Nucleus accumbens (tissue), 56 donors: Measurements from ENCODE around the gene ZNF497.
"Not testable (repeated sequence)": the region's sequence is repeated elsewhere in the genome, so short reads cannot be mapped to it uniquely, and the experiment has no call there.

Experiments
- DNase-seq, 56 donors: peaks; one replicate each; lab custom pipeline; 2025; lab: John Stamatoyannopoulos, UW

Gene ZNF497

DNA sequence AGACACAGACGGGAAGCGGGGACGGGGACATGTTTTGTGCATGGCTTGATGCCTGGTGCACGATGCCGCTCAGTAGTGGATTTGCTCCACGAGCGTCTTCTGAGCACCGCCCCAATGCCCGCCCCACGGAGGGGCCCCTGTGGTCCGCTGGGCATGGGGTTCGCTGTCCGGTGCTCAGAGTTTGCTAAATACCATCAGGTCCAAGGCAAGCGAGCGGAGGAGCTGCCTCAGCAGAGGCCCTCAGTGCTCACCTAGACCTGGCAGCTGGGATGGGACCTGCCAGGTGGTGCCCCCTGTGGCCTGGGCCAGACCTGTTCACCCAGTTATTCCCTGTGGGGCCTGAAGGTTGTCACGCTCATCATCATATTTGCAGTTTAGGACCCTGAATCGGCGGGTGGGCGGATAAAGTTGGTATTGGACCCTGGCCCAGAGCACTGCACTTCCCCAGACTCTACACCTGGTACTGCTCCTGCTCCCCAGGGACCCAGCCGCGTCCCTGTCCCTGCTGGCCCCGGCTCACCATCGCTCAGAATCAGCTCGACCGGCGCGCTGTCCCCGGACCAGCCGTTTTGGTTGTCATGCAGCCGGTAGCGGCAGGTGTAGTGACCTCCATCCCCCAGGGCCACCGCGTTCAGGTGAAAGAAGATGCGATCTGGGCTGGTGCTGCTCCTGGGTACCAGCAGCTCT lies 11.5 kb downstream of the ZNF497 start:
- DNase-seq = no peak

DNA sequence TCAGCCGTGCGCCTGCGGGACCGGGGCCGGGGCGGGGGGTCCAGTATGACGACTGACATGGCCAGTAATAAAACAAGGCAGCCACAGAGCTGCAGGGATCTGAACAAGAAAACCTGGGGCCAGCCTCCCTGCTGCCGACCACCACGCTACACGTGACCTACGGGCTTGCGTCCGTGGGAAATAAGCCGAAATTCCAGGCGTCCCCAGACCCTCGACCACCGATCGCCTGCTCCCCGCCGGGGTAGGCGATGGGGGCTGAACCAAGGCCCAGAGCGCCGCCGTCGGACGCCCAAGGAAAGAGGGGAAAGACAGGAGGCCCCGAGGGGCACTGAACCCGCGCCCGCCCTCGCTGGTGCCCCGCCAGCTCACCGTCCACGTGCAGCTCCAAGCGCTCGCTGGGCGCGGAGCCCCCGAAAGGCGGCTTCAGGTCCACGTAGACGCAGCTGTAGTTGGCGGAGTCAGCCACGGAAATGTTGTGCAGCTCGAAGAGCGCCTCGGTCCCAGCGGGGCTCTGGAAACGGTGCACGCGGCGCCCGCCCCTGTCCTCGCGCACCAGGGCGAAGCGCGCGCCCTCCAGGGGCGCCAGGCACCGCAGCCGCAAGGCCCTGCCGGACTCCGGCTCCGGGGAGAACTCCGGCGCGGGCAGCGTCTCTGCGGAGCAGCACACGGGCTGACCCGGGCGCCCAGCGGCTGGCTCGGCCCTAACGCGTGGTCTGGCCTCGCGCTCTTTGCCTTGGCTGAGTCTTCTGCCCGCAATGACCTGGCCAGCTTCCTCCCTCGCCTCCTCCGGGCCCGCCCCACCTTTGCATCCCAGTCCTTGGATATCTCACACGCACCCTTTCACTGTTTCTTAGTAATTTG lies 12.3 kb downstream of the ZNF497 start:
- DNase-seq = no peak

DNA sequence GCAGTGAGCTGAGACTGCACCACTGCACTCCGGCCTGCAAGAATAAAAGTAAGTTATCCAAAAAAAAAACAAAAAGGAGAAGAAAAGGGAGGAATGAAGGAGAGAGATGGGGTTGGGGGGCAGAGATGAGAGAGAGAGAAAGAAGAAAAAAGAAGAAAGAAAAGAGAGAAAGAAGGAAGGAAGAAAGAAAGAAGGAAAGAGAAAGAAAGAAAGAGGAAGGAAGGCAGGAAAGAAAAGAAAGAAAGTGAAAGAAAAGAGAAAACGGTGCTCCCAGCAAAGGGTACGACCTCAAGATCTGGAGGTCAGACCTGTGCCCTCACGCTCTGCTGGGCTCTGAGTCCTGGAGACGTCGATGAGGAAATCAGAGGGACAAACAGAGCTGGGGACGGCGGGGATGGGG lies 13.0 kb downstream of the ZNF497 start:
- no peak for DNase-seq

DNA sequence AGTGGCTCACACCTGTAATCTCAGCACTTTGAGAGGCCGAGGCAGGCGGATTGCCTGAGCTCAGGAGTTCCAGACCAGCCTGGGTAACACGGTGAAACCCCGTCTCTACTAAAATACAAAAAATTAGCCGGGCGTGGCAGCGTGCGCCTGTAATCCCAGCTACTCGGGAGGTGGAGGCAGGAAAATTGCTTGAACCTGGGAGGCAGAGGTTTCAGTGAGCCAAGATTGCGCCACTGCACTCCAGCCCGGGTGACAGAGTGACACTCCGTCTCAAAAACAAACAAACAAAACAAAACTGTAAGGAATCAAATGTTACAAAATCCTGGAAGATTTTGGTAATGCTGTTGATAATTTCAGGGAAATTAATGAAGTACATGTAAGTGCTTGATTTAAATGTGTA lies 14.5 kb downstream of the ZNF497 start:
- not testable (repeated sequence) for DNase-seq

DNA sequence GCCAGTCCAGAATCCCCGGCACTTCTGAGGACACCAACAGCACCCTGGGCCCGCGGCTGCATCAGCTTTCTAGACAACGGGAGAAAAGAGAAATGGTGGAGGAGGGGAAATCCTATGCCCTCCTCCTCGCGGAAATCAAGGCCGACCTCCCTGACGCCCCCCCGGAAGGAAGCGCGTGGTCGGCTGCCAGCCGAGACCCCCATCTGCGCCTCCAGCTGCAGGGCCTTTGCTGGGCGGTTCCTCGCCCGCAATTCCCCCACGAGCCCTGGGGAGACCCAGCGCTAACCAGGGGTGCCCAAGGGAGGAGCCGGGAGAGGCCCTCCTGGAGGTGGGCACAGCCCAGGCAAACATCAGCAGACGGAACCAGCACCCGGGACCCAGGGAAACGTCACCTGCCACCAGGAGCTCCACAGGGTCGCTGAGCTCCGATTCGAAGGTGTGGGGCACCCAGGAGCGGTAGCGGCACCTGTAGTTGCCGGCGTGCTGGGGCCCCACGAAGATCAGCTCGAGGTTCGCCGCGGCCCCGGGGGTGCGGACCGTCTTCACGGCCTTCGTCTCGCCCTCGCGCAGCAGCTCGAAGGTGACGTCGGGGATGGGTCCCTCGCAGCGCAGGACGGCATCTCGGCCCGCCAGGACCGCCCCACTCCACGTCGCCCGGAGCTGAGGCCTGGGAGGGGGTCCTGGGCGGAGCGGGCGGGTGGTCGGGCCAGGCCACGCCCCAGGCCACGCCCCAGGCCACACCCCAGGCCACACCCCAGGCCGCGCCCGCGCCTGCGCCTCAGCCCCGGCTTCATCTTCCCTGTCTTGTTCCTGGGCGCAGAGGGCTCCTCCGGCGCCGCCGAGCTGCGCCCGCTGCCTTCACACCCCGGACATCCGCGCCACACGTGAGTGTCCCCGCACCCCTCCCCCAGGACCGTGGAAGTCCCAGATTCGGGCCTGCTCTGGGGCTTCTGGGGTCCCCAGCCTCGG lies 15.3 kb downstream of the ZNF497 start:
- DNase-seq = peak in 54 of 56 donors; percentile 12 to 87 (median 68)

DNA sequence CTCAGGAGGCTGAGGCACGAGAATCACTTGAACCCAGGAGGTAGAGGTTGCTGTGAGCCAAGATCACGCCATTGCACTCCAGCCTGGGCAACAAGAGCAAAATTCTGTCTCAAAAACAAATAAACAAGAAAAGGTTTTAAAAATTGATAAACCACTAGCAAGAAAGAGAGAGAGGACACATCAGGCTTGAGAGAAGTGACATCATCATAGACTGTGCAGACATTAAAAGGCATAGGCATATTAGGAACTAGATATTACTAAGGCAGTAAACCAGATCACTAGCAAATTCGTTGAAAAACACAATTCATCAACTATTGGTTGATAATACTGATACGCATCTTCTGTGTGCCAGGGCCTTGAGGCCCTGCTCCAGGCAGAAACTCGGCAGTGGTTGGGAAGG lies 17.0 kb downstream of the ZNF497 start:
- no peak for DNase-seq

DNA sequence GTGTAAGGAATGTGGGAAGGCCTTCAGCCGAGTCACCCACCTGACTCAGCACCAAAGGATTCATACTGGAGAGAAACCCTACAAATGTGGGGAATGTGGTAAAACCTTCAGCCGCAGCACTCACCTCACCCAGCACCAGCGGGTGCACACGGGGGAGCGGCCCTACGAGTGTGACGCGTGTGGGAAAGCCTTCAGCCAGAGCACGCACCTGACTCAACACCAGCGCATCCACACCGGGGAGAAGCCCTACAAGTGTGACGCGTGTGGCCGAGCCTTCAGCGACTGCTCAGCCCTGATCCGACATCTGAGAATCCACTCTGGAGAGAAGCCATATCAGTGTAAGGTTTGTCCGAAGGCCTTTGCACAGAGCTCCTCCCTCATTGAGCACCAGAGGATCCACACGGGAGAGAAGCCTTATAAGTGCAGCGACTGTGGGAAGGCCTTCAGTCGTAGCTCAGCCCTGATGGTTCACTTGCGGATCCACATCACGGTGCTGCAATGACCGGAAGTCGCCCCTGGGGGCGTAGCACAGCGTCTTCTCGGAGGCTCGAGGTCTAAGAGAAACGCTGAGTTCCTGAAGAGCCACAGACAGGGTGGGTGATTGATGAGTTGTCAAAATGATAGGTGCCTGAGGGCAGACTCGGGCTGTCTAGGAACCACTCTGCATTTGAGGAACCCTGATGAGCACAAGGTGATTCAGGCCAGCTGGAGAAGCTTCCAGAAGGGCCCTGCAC lies 23.6 kb downstream of the ZNF497 start:
- DNase-seq = no peak

DNA sequence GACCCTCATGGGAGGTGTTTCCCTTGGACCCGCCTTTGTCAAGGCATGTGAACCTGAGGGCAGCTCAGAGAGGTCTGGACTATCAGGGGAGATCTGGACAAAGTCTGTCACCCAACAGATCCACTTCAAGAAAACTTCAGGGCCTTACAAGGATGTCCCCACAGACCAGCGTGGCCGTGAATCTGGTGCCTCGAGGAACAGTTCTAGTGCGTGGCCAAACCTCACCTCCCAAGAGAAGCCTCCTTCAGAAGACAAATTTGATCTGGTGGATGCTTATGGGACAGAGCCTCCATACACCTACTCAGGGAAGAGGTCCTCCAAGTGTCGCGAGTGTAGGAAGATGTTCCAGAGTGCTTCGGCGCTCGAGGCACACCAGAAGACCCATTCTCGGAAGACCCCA lies 24.2 kb downstream of the ZNF497 start:
- DNase-seq = no peak

DNA sequence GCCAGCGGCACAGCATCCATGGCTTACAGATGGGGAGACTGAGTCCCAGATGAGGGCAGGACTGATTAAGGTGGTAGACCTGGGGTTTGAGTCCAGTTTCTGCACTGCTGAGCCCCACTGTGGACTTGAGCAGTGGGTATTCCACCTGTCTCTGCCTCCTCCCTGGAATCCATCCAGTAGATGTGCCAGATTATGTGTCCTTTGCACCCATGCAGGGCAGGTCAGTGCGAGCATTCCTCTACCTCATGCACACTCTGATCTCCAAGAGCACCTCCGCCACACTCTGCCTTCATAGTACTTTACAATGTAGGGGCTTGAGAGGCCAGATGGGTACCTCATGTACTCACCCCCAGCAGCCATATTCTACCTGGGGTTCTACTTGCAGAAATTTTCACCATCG lies 25.7 kb downstream of the ZNF497 start:
- DNase-seq = no peak

DNA sequence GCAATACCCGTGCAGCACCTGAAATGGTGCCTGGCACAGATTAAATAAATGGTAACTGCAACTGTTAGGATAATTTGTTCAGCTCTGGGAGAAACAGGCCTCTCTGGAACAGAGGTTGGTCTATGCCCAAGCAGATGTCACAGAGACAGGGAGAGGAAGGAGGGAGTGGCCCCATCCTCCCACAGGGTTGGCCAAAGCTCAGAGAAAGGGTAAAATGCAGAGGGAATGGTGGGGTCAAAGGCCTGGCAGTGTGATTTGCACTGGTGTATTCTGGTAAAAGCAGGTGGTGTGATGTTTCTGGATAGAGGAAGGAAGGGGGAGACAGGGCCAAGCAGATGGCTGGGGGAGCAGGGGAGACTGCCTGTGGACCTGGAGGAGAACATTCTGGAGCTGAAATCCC lies 26.3 kb downstream of the ZNF497 start:
- DNase-seq = no peak

DNA sequence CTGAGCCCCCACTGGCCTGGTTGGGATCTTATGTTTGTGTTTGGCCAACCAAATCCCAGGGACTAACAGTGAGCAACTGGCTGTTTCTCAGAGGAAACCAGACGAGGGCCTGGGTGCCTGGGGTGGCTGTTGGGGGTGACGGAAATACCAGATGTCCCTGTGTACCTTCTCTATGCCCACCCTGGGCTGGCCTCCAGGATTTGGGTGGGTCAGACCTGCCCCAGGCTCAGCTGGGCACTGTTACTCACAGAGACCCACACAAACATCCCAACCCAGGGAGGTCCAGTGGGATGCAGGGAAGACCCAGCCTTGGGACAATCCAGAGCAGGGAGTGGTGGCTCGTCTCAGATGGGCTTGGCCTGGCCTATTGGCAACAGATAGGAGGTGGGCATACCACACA lies 26.9 kb downstream of the ZNF497 start:
- no peak for DNase-seq

DNA sequence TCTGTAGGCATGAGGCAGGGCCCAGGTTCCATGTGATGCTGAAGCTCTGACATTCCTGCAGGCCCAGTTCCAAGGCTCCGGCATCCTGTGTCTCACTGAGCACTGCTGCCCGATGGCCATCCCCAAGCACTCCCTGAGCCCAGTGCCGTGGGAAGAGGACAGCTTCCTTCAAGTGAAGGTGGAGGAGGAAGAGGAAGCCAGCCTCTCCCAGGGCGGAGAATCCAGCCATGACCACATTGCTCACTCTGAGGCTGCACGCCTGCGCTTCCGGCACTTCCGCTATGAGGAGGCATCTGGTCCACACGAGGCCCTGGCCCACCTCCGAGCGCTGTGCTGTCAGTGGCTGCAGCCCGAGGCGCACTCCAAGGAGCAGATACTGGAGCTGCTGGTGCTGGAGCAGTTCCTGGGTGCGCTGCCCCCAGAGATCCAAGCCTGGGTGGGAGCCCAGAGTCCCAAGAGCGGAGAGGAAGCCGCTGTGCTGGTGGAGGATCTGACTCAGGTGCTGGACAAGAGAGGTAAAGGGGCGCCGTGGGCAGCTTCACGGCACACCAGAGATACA lies 27.8 kb downstream of the ZNF497 start:
- no peak for DNase-seq

DNA sequence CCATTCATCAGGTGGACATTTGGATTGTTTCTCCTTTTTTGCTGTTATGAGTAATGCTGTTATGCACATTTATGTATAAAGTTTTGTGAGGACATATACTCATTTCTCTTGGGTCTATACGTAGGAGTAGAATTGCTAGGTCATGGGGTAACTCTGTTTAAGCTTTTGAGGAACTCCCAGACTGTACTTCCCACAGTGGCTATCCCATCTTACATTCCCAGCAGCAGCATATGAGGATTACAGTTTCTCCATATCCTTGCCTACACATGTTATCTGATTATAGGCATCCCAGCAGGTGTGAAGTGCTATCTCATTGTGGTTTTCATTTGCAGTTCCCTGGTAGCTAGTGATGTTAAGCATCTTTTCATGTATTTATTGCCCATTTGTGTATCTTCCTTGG lies 29.9 kb downstream of the ZNF497 start:
- DNase-seq = no peak

DNA sequence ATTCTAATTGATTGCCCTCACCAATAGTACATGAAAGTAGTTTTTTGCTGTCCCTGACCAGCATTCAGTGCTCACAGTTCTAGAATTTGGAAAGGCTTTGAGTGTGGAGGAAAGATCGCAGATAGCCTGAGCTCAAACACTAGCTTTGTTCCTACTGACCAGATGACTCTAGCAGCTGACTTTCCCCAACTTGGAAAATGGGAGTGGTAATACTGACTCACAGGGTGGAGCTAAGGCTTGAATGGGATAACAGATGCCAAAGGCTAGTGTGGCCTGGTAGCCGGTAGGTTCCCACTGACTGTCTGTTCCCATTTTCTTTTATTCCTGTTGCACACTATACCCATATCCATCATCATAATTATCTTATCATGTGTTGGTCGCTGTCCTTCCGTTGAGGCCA lies 32.1 kb downstream of the ZNF497 start:
- peak in 41 of 56 donors; percentile 15 to 82 (median 50) for DNase-seq

DNA sequence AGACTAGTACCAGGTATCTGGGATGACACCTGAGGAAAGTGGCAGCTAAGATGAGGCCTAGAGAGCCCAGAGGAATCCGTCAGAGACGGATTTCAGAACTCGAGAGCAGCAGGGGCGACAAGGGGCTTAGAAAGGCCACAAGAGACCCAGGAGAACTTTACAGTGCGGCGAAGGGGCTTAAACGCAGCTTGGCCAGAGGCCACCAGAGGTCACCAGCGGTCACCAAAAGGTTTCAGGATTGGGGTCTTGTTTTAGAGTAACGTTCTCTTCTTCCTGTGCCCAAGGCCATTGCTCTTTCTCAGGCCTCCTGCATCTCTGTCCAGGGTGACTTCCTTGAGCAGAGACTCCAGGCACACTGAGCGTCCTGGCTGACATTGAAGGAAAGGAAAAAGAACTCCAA lies 33.6 kb downstream of the ZNF497 start:
- no peak for DNase-seq

DNA sequence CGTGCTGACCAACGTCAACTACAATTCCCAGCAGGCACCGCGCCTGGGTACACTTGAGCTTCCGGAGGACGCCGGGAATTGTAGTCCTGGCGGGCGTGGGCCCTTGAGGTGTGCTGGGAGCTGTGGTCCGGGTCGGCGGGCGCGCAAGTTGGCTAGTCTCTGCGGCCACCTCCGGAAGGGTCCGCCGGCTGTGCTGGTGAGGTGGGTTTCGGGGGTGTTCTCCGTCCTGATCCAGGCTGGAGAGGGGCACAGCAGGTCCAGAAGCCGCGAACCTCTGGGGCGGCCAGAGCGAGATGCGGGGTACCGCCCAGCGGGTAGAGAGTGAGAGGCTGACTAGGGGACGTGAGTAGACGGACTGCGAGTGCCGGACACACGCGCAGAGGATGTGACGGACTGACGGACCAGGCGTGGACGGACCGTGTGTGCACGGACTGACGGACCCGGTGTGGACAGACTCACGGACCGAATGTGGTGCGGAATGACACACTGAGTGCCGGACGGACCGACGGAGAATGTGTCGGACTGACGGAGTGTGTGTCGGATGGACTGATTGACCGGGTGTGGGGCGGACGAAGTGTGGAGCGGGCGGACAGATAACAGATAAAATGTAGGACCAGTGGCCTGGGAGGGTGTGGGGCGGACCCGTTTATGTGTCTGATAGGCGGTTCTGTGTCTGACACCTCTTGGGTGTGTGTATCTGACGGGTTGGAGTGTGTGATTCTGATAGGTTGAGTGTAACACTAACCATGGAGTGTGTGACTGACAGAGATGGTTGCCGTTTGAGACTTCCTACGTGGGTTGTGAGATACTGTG lies 35.4 kb downstream of the ZNF497 start, which contains the start of gene ZSCAN22:
ZSCAN22 (plus strand) TSS at position 81 of the 813 bp plus-strand sequence. CDS start 7,809 bp downstream, outside the sequence.
- peak; percentile 65 to 99 (median 96) for DNase-seq

DNA sequence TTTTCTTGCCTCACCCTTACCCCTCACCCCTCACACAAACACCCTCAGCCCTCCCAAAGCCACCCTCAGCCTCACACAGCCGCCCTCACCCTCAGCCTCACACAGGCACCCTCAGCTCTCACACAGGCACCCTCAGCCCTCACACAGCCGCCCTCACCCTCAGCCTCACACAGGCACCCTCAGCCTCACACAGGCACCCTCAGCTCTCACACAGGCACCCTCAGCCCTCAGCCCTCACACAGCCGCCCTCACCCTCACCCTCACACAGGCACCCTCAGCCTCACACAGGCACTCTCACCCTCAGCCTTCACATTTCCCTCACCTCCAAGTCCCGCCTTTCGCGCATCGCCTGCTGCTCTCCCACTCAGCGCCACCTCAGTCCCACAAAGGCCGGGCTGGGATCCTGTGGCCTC lies 36.0 kb downstream of the ZNF497 start:
- DNase-seq = peak in 1 of 56 donors; percentile 57

DNA sequence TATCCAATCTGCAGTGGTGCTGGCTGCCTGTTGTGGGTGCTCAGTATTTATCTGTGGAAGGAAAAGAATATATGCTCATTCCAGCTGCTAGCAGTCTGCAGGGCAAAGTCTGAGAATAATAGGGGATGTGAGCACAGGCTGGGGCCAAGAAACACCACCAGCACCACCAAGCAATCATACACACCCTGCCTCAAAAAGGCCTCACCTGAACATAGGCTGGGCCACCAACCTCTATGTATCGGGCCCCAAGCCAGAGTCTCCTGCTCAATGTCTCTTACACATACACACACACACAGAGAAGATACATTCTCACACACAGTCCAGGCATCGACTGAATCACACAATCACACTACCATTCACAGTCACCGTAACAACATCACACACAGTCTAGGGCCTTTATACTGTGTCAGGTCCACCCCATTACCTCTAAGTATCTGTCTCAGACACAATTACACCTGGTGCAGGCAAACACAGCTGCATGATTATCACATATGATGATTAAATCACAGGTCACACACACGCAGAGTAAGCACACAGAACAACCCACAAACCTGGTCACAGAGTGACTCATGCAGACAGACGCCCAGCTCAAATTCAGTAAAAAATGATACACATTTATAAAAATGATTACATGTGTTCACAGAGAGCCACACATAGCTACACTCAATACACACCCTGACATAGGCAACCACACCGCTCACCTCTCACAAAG lies 37.1 kb downstream of the ZNF497 start:
- DNase-seq = no peak
